Mammary epithelial cell (primary cell): ENCODE data around the gene WDR27.

Experiments
- EZH2 ChIP-seq: IDR thresholded peaks from 2 replicates; pipeline ENCODE4 v1.6.1; 2012; ENCODE audit warnings: low read length, inconsistent platforms, borderline replicate concordance
- TF ChIP-seq, protein P1 (sequence below), 2 donors: IDR thresholded peaks in 1 of 2; conservative IDR thresholded peaks in 1 of 2; 2 replicates each; pipeline ENCODE4 v1.5.1; 2011 to 2012; ENCODE audit warnings: inconsistent platforms in 2 of 2, low read length in 2 of 2, mild to moderate bottlenecking in 2 of 2, control low read depth in 1 of 2, low read depth in 1 of 2; ENCODE audit not compliant: insufficient read depth in 1 of 2; ENCODE audit errors: extremely low read depth in 1 of 2

DNA sequence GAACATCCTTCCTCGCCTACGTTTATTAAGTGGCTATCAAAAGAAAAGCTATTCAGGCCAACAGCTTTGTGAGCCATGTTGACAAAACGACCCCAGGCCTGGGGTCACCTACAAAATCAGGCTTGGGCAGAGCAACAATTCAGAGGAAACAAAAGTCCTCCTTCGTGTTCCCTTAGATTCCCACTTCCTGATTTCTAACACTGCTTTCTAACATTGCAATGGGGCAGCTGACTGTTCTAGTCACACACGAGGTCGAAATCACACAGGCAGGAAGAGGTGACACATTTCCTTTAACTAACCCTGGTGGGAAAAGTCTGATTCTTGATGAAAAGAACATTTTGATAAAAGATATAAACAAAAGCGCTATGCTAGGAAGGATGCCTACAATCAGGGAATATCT, 31.9 kb downstream of the WDR27 start:
- TF ChIP-seq, protein P1, sequence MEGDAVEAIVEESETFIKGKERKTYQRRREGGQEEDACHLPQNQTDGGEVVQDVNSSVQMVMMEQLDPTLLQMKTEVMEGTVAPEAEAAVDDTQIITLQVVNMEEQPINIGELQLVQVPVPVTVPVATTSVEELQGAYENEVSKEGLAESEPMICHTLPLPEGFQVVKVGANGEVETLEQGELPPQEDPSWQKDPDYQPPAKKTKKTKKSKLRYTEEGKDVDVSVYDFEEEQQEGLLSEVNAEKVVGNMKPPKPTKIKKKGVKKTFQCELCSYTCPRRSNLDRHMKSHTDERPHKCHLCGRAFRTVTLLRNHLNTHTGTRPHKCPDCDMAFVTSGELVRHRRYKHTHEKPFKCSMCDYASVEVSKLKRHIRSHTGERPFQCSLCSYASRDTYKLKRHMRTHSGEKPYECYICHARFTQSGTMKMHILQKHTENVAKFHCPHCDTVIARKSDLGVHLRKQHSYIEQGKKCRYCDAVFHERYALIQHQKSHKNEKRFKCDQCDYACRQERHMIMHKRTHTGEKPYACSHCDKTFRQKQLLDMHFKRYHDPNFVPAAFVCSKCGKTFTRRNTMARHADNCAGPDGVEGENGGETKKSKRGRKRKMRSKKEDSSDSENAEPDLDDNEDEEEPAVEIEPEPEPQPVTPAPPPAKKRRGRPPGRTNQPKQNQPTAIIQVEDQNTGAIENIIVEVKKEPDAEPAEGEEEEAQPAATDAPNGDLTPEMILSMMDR (conservative IDR thresholded peaks at IDR 0.05 in 1 of 2, IDR thresholded peaks at IDR 0.05 in 1 of 2; ENCODE audit: extremely low read depth in 1 of 2, insufficient read depth in 1 of 2, low read depth in 1 of 2, low read length in 2 of 2): no peak
- no peak for TF ChIP-seq EZH2
